ENCODE results near the gene TAS2R38.
A peak's percentile ranks its signal among the peaks of the same experiment; 100 is the strongest.

Gene TAS2R38

DNA sequence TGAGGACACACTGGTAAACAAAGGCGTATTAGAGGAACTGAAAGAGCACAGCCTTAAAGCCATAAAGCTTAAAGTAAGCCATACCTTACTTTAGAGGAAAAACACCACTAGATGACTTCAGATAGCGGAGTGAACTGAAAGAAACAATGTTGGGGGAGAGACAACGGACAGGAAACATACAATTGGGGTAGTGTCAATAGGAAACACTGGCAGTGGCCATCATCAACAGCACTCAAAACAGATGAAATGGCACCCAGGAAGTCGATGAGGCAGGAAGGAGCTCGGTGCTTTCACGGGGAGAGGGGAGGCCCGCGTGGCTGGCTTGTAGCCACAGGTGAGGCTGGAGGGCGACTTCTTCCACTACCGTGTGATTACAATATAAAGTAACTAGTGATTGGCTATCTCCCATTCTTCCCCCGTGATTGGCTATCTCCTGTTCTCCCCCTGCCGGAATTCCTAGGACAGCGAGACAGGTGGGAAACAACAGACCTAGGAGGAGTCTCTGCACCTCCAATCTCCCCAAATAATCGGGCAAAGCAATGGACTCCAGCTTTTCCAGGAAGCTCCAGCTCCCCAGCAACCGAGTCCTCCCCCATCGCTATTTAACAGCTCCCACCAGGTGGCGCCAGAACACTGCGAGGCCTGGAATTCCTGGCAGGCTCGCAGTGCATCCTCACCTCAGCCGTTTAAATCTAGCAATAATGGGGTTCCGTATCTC lies 2.4 kb upstream of the TAS2R38 start:
- peak; percentile 47 for DNase-seq (ENCODE audit: low spot score)

DNA sequence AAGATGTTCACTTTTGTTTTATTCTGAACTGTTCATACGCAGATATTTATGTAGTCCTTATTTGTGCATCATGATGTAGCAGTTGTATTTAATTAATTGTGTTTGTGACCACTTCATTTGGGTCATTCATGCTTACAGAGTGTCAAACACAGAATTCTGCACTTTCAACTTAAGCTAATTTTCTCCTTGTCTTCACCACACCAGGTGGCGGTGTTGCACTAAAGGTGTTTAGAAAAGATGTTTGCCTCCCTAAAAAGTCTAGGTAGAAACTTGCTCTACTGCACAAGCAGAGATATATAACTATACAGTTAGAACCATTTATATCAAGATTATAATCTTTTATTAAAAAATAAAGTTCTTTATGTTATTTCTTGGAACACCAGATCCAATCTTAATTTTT lies 1.3 kb upstream of the TAS2R38 start:
- DNase-seq (ENCODE audit: low spot score): no peak

DNA sequence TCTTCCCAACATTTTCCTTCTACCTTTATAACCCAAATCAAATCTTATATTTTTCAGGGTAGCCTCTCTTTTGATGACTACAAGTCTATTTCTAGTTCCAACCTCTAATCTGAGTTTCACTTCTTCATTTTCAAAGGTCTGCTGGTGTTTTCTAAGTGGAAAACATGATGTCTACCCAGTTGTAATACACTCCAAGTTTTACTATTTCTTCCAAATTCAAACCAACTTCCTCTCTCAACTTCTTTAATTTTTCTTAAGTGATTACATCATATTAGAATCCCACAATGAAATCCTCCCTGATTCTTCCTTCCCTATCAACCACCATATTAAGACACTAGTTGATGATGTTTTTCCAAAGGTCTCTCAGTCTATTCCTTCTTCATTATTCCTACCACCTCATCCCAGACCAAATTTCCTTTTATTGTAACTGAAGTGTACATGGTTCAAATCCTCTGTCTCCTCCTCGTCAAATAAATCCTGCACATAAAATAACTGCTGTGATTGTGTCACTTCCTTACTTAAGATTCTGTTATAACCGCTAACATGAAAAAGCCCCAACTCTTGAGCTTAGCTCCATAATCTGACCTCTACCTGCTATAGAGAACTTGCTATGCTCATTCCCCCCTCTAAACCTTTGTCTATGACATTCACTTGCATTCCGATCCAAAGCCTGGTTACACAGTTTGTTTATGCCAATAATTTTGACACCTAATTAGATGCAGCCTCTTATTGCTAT lies 12.7 kb downstream of the TAS2R38 start:
- no peak for DNase-seq (ENCODE audit: low spot score)

DNA sequence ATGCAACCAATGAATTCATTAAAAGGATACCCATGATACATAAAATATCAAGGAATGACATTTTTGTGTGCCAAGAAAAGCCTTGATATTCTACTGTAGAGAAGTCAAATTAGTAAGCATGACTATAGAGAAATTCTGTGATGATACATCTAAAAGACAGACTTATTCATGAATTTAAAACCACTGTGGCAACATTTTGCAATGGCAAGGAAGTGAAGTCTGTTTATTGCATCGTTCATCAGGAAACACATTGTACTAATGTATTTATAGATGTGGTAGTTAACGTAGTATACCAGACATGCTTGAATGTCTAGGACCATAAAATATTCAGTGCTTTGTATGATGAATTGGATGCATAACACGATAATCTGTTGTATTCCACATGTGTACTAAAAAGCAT lies 17.5 kb downstream of the TAS2R38 start:
- DNase-seq (ENCODE audit: low spot score): no peak

DNA sequence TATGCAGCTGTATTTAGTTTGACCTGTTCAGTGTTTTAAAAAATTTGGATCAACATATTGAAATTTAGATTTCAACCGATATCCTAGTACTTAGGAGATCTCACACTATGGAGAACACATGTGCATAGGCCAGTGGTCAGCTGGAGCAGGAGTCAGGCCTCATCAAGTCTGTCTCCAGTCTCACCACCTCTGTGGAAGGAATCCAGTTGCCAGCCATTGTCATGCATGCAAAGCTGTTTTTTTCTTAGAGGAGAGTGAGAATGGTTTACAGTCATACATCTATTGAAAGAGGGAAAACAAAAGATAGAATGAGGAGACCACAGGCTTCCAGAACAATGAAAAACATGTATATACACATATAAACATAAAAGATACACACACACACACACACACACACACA lies 19.2 kb downstream of the TAS2R38 start:
- DNase-seq (ENCODE audit: low spot score): no peak

DNA sequence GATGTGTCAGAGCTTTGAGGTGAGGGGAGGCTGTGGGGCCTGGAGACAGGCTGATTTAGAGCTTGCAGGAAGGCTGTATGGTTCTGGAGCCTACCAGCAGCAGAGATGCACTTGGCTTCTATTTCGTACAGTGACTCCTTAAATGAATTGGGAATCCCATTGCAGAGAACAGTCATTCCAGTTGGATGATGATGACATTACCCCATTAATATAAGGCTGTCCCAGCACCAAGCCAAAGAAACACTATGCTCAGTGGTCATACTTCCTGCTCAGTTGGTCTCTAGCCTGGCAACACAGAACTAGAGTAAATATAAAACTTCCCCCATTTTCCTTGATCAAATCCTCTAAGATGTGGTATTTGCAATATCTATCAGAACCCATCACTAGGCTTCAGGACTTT lies 21.1 kb downstream of the TAS2R38 start:
- no peak for DNase-seq (ENCODE audit: low spot score)

DNA sequence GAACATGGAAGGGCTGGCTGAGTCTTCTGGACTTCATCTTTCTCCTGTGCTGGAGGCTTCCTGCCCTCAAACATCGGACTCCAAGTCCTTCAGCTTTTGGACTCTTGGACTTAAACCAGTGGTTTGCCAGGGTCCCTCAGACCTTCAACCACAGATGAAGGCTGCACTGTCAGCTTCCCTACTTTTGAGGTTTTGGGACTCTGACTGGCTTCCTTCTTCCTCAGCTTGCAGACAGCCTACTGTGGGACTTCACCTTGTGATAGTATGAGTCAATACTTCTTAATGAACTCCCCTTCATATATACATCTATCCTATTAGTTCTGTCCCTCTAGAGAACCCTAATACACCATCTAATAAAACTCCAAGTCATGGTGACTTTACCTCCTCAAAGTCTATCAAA lies 22.8 kb downstream of the TAS2R38 start:
- DNase-seq (ENCODE audit: low spot score): no peak

DNA sequence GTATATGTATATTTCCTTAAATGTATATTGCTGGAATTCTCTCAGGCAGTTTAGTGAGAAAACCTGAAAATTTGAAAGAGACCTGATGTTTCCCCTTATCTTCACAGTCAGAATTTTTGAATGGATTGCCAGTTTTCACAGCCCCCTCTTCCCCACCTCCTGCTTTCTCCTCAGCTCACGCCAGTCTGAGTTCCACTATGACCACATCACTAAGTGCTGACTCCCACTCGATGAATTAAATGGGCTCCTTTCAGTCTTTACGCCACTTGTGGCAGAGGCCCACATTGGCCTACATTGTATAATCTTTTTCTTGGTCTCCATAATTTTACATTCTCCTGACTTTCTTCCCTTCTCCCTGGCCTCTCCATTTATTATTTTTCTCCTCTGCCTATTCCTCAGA lies 23.7 kb downstream of the TAS2R38 start:
- no peak for DNase-seq (ENCODE audit: low spot score)

DNA sequence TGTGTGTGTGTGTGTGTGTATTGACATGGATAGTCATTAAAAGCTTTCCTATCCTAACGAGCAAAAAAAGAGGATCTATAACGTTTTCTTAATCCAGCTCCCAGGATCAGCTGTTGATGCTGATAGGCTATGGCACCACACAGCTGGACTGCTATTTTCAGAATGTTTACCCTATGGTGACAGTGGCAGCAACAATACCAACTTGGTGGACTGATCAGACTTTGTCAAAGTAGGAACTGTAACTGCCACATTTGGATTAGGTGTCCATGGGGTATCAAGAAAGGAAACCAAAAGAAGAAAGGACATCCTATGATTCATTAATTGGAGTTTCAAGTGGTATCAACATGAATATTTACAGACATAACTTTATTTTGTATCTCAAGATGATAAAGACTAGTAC lies 24.1 kb downstream of the TAS2R38 start:
- no peak for DNase-seq (ENCODE audit: low spot score)

DNA sequence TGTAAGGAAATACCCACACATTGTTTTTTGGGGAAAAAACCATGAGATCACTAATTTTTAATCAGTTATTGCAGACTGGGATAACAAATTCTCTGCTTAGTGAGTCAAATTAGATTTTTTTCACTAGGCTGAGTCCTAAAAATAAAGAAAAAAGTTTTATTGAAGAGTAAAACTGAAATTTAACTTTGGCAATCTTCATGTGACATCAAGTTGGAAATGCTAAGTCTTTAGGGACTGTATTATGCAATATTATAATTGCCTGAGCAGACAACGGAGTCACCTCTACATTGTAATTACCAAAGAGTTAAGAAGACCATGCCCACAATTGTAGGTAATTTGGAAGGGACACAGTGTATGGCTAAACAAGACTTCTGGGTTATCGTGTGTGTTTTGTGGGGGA lies 24.6 kb downstream of the TAS2R38 start:
- DNase-seq (ENCODE audit: low spot score): no peak

DNA sequence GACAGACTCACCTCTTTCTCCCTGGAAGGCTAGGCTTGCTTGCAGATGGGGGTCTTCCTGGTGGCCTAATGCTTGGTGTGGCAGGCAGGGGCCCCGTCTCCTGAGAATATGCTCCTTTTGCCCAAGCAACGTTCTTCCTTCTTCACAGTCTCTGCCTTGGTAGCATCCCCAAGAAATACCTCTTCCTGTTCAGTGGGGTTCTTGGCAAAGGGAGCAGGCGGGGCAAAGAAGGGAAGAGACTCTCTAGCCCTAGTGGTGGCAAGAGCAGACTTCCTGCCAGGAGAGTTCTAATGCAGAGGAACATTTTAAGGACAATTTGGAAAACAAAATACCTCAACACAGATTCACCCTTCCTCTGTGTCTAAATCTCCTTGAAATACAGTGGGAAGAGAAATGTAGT lies 26.8 kb downstream of the TAS2R38 start, which contains the start of gene CLEC5A:
Gene CLEC5A (minus strand): TSS at position 179 of the 400 bp plus-strand sequence. CDS start 682 bp downstream, outside the sequence.
- DNase-seq (ENCODE audit: low spot score): no peak

DNA sequence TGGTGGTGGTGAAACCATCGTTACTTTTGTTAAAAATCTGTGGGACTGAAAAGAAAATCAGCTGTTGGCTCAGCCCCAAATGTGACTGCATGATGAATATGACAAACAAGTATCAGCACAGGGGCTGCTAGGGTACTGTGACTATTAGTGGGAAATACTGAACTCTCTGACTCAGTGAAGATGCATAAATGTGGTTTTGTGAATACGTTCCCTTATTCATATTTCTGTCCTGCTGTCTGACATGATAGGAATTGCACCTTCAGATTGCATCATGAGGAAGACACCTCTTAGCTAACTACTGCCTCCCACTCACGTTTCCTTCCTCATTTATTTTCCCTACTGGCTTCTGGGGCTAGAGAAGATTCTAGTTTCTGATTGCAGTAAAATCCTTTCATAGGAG lies 28.2 kb downstream of the TAS2R38 start:
- DNase-seq (ENCODE audit: low spot score): no peak

DNA sequence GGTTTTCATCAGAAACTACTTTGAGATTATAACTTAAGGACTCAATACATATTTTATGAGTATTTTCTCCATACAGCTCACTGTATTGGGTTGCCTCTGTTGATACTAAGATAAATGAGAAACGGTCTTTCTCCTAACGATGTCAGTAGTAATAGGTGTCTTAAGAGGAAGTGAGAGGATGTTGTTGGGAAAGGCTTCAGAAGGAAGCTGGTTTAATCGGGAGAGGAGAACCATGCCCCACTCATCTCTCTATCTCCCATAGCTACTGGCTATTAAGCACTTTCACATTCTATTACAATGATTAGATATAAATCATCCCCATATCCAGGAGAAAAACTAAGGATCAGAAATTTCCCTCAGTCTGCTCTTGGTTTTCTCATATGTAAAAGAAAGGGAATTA lies 28.8 kb downstream of the TAS2R38 start:
- DNase-seq (ENCODE audit: low spot score): no peak

DNA sequence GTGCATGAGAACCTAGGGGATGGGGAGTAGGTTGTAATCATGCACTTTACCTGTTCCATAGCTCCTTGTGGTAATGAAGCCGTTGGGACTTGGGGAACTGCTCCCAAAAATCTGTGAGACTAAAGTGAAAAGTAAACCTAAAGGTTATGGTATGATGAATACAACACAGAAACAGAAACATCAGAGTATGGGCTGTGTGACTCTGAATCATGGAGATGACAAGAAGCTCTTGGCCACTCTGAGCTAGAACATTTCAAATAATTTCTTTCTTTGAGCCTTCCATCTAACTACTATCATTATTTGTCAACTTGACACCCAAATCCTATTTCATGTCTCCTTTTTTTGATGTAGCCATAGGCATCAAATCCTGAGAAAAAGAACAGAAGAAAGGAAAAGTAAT lies 29.7 kb downstream of the TAS2R38 start:
- DNase-seq (ENCODE audit: low spot score): no peak

DNA sequence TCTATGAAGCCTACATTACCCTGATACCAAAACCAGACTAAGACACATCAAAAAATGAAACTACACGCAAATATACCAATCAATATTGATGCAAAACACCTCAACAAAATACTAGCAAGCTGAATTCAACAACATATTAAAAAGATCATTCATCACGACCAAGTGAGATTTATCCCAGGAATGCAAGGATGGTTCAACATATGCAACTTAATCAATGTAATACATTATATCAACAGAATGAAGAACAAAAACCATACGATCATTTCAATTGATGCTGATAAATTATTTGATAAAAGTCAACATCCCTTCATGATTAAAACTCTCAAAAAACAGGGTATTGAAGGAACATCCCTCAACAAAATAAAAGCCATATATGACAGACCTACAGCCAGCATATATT lies 32.5 kb downstream of the TAS2R38 start:
- DNase-seq (ENCODE audit: low spot score): no peak

DNA sequence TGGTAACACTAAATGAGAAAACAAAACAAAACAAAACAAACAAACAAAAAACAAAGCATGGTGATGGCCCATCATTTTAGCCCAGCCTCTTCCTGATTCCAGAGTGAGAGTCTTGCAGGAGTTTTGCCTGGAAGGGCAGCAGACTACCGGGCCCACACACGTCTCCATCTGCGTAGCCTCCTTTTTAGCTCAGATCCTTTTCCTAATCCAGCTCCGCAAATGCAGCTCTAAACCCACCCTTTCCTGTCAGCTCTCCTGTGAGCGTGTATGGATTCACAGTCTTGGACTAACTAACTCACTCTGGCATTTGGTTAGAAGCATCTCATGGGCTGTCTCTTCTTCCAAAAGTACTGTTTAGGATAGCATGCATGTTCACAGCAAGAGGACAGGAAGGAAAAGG lies 43.4 kb downstream of the TAS2R38 start:
- DNase-seq (ENCODE audit: low spot score): no peak

DNA sequence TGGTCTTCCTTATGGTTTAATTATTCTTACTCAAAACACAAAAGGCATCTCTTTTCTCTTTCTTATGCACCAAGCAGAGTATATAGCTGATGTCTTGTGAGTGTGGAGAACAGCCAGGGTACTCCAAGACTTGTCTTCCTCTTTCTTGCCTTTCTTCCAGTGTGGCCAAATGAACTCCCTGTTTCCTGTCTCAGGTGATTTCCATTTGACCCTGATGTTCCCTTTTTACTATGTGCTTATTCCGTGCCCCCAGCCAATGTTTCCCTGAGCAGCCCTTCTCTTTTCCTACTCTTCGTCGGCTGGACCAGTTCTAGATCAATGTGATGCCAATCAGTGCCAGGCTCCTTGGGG lies 44.8 kb downstream of the TAS2R38 start:
- DNase-seq (ENCODE audit: low spot score): no peak

DNA sequence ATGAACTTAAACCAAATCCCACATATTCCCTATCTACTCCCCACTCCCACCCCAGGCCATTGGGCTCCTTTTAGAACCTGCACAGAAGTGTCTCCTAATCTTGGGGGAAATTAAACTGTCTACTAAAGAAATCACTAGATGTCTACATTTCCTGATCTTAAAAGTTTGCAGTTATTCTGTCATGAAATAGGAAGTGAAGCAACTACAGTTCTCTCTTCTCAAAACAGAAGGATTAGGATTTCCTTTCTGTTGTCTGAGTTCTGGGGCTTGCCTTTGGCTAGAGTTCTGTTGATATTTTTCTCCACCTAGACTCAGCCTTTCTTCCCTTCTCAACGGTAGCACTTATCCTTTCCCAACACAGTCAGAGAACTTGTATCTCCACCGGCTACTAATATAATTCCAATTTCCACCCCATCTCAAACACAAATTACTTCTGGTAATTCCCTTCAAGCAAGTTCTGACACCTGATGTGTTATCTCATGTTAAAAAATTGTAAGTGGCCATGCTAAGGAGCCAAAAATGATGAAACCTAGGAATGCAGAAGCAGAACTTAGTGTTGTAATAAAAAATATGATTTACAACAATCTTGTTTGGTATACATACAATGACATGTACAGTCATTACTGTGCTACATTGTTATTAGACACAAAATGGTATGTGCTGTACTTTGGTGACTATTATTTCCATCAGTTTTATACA lies 45.3 kb downstream of the TAS2R38 start:
- no peak for DNase-seq (ENCODE audit: low spot score)
